Stimulated activated CD4-positive, alpha-beta T cell treated with anti-CD3 and anti-CD28 coated beads, Interleukin-12 subunit alpha, Interleukin-12 subunit beta, amount 100 ng/mL, for 24 hours (primary cell): ENCODE measurements around the gene ZPBP2.

Source experiments
- DNase-seq, 2 experiments: peaks; one replicate each; pipeline ENCODE4 v3.0.0-alpha.2; 2020; ENCODE audit warnings: low read depth in 2 of 2

ZPBP2 gene

GRCh38 chr17:39913989-39914388 is 46.0 kb downstream of the ZPBP2 start:
- DNase-seq, result no peak

- no peak for DNase-seq
These were observed 47.6 kb downstream of the ZPBP2 start for GRCh38 chr17:39915559-39915958.

- no peak for DNase-seq
These were observed 48.9 kb downstream of the ZPBP2 start for GRCh38 chr17:39916918-39917317.

- DNase-seq, result no peak
These were observed 51.2 kb downstream of the ZPBP2 start for GRCh38 chr17:39919087-39919683.

- peak; percentile 41 to 67 for DNase-seq
These were observed 52.5 kb downstream of the ZPBP2 start for GRCh38 chr17:39920218-39921210.

GRCh38 chr17:39921323-39921722 is 53.3 kb downstream of the ZPBP2 start:
- DNase-seq, result peak in 1 of 2 experiments; percentile 10

- no peak for DNase-seq
These were observed 54.0 kb downstream of the ZPBP2 start for GRCh38 chr17:39922006-39922405.

GRCh38 chr17:39923230-39923629 is 55.2 kb downstream of the ZPBP2 start:
- no peak for DNase-seq

- no peak for DNase-seq
These were observed 56.1 kb downstream of the ZPBP2 start for GRCh38 chr17:39923836-39924690.

- no peak for DNase-seq
These were observed 56.7 kb downstream of the ZPBP2 start for GRCh38 chr17:39924691-39925055.

GRCh38 chr17:39925282-39926134 is 57.5 kb downstream of the ZPBP2 start:
- DNase-seq, result no peak

- DNase-seq, result no peak
These were observed 58.2 kb downstream of the ZPBP2 start for GRCh38 chr17:39926135-39926587.

- DNase-seq, result peak in 1 of 2 experiments; percentile 46
These were observed 58.6 kb downstream of the ZPBP2 start for GRCh38 chr17:39926588-39927100.
